Type B pancreatic cell (in vitro differentiated cells): ENCODE measurements around the gene MYMK. TPM values are rescaled to one million over a fixed set of nuclear protein-coding genes. Genes with fewer than 3 reads are reported as not detected.

Source experiments
- DNase-seq: peaks from one replicate; pipeline ENCODE4 v3.0.0; 2021; ENCODE audit warnings: mixed read lengths; ENCODE audit not compliant: unreplicated experiment; ENCODE audit errors: extremely low spot score
- H3K27ac Mint-ChIP-seq: 2 replicates; pipeline ENCODE4 v1.8.0; 2021; ENCODE audit warnings: mild to moderate bottlenecking, mixed read lengths
- H3K27me3 Mint-ChIP-seq: 2 replicates; pipeline ENCODE4 v1.8.0; 2021; ENCODE audit warnings: mixed read lengths
- H3K36me3 Mint-ChIP-seq: 2 replicates; pipeline ENCODE4 v1.8.0; 2021; ENCODE audit warnings: mixed read lengths
- H3K4me1 Mint-ChIP-seq: one replicate; pipeline ENCODE4 v1.8.0; 2021; ENCODE audit warnings: mixed read lengths; ENCODE audit not compliant: unreplicated experiment
- H3K4me3 Mint-ChIP-seq: 2 replicates; pipeline ENCODE4 v1.8.0; 2021; ENCODE audit warnings: mild to moderate bottlenecking, mixed read lengths
- H3K9me3 Mint-ChIP-seq: 2 replicates; pipeline ENCODE4 v1.8.0; 2021; ENCODE audit warnings: mixed read lengths
- CTCF ChIP-seq: fragments of 200-600 bp; sonication (generic); conservative IDR thresholded peaks from 2 replicates; pipeline ENCODE4 v1.5.0; 2021; ENCODE audit warnings: antibody characterized with exemption, mild to moderate bottlenecking
- total RNA-seq: library from RNA; stranded (reverse); gene quantifications from 2 replicates; pipeline ENCODE4 v1.2.1, GENCODE V29; 2021; ENCODE audit warnings: low replicate concordance

Gene MYMK
- total RNA-seq, 1 donor from 2014 or later, result not detected

GRCh38 chr9:133506653-133507038, 18.1 kb downstream of the MYMK start:
- no peaks in the 10 kb centered on the region for H3K36me3 Mint-ChIP-seq
- no peak overlapping the region for H3K27ac Mint-ChIP-seq
- H3K27me3 Mint-ChIP-seq, result peaks cover 11% of the 10 kb centered on the region
- peaks cover 9% of the 10 kb centered on the region for H3K4me1 Mint-ChIP-seq
- H3K4me3 Mint-ChIP-seq, result no peak overlapping the region
- no peak for TF ChIP-seq CTCF
- DNase-seq, result no peak
- peaks cover 11% of the 10 kb centered on the region for H3K9me3 Mint-ChIP-seq

GRCh38 chr9:133505901-133506652, 18.7 kb downstream of the MYMK start:
- H3K4me3 Mint-ChIP-seq, result no peak overlapping the region
- H3K27ac Mint-ChIP-seq, result no peak overlapping the region
- H3K27me3 Mint-ChIP-seq, result peaks cover 11% of the 10 kb centered on the region
- no peak for DNase-seq
- no peak for TF ChIP-seq CTCF
- H3K36me3 Mint-ChIP-seq, result no peaks in the 10 kb centered on the region
- peaks cover 17% of the 10 kb centered on the region for H3K9me3 Mint-ChIP-seq
- peaks cover 9% of the 10 kb centered on the region for H3K4me1 Mint-ChIP-seq

- no peak for TF ChIP-seq CTCF
- no peak for DNase-seq
- Mint-ChIP-seq H3K4me1 (peaks cover 9% of the 10 kb centered on the region), H3K4me3 (no peak overlapping the region), H3K9me3 (peaks cover 18% of the 10 kb centered on the region), H3K27ac (no peak overlapping the region), H3K36me3 (no peaks in the 10 kb centered on the region), H3K27me3 (peaks cover 11% of the 10 kb centered on the region)
Observed at GRCh38 chr9:133505186-133505830, 19.5 kb downstream of the MYMK start.

- peaks cover 9% of the 10 kb centered on the region for H3K27me3 Mint-ChIP-seq
- H3K36me3 Mint-ChIP-seq, result no peaks in the 10 kb centered on the region
- peaks cover 18% of the 10 kb centered on the region for H3K9me3 Mint-ChIP-seq
Observed at GRCh38 chr9:133502112-133502511, 22.6 kb downstream of the MYMK start.

GRCh38 chr9:133499892-133500270, 24.9 kb downstream of the MYMK start:
- Mint-ChIP-seq H3K27me3 (peaks cover 9% of the 10 kb centered on the region), H3K4me1 (no peaks in the 10 kb centered on the region), H3K9me3 (peaks cover 18% of the 10 kb centered on the region), H3K27ac (no peak overlapping the region), H3K36me3 (no peaks in the 10 kb centered on the region), H3K4me3 (no peak overlapping the region)
- DNase-seq, result no peak
- TF ChIP-seq CTCF, result no peak

More at GRCh38 chr9:133502112-133502511, 22.6 kb downstream of the MYMK start:
- TF ChIP-seq CTCF, result no peak
- Mint-ChIP-seq H3K27ac (no peak overlapping the region), H3K4me1 (no peaks in the 10 kb centered on the region), H3K4me3 (no peak overlapping the region)
- no peak for DNase-seq
